ENCODE data around the gene PBLD.
"Not testable (repeated sequence)": the region's sequence is repeated elsewhere in the genome, so short reads cannot be mapped to it uniquely, and the experiment has no call there.

The PBLD gene

GRCh38 chr10:68290736-68291135, 42.0 kb downstream of the PBLD start:
- DNase-seq (ENCODE audit: low read depth) = no peak
- no peak overlapping the region for H3K4me3 ChIP-seq (ENCODE audit: low read depth, low read length)
- TF ChIP-seq MYC (IDR thresholded peaks at IDR 0.05; ENCODE audit: low read depth, low read length) (no peak), MAX (IDR thresholded peaks at IDR 0.05; ENCODE audit: low read depth, low read length) (no peak), POLR2A (IDR thresholded peaks at IDR 0.05; ENCODE audit: extremely low read depth, insufficient read length) (no peak), CTCF (IDR thresholded peaks at IDR 0.05; ENCODE audit: low read depth, low read length) (no peak)

- no peak overlapping the region for H3K4me3 ChIP-seq (ENCODE audit: low read depth, low read length)
- DNase-seq (ENCODE audit: low read depth) = no peak
- no peak for TF ChIP-seq MYC (IDR thresholded peaks at IDR 0.05; ENCODE audit: low read depth, low read length)
- TF ChIP-seq MAX (IDR thresholded peaks at IDR 0.05; ENCODE audit: low read depth, low read length) = no peak
- no peak for TF ChIP-seq POLR2A (IDR thresholded peaks at IDR 0.05; ENCODE audit: extremely low read depth, insufficient read length)
- TF ChIP-seq CTCF (IDR thresholded peaks at IDR 0.05; ENCODE audit: low read depth, low read length) = no peak
Measured at GRCh38 chr10:68288717-68289116, 44.0 kb downstream of the PBLD start.

- TF ChIP-seq CTCF (IDR thresholded peaks at IDR 0.05; ENCODE audit: low read depth, low read length) = no peak
- no peak for TF ChIP-seq POLR2A (IDR thresholded peaks at IDR 0.05; ENCODE audit: extremely low read depth, insufficient read length)
- DNase-seq (ENCODE audit: low read depth) = no peak
- H3K4me3 ChIP-seq (ENCODE audit: low read depth, low read length) = no peak overlapping the region
Measured at GRCh38 chr10:68284062-68285001, 48.4 kb downstream of the PBLD start.

- no peak overlapping the region for H3K4me3 ChIP-seq (ENCODE audit: low read depth, low read length)
- TF ChIP-seq MAX (IDR thresholded peaks at IDR 0.05; ENCODE audit: low read depth, low read length) (no peak), POLR2A (IDR thresholded peaks at IDR 0.05; ENCODE audit: extremely low read depth, insufficient read length) (no peak), CTCF (IDR thresholded peaks at IDR 0.05; ENCODE audit: low read depth, low read length) (no peak), MYC (IDR thresholded peaks at IDR 0.05; ENCODE audit: low read depth, low read length) (no peak)
- no peak for DNase-seq (ENCODE audit: low read depth)
Measured at GRCh38 chr10:68280758-68281157, 52.0 kb downstream of the PBLD start.

- not testable (repeated sequence) for H3K4me3 ChIP-seq (ENCODE audit: low read depth, low read length); DNase-seq (ENCODE audit: low read depth)
Measured at GRCh38 chr10:68278906-68279753, 53.6 kb downstream of the PBLD start.

- not testable (repeated sequence) for H3K4me3 ChIP-seq (ENCODE audit: low read depth, low read length); DNase-seq (ENCODE audit: low read depth)
Measured at GRCh38 chr10:68277814-68278213, 54.9 kb downstream of the PBLD start.

Measured in NB4 (cell line).